Breast epithelium (tissue), 3 donors: ENCODE data around the gene POLR3G.

Source experiments
- POLR2A ChIP-seq: fragments of 450-650 bp; IDR thresholded peaks from one replicate; pipeline ENCODE4 v1.6.1; 2016; ENCODE audit warnings: antibody characterized with exemption, mild to moderate bottlenecking, moderate library complexity
- POLR2AphosphoS5 ChIP-seq, 3 donors: sonication (generic); formaldehyde crosslinking; IDR thresholded peaks; one replicate each; pipeline ENCODE4 v1.6.1; 2017; ENCODE audit warnings: antibody characterized with exemption in 3 of 3
- TF ChIP-seq, protein P1 (sequence below), 3 donors: fragments of 450-650 bp; IDR thresholded peaks; one replicate each; pipeline ENCODE4 v1.5.1; 2016 to 2017; ENCODE audit warnings: antibody characterized with exemption in 3 of 3, mild to moderate bottlenecking in 3 of 3, moderate library complexity in 3 of 3

DNA sequence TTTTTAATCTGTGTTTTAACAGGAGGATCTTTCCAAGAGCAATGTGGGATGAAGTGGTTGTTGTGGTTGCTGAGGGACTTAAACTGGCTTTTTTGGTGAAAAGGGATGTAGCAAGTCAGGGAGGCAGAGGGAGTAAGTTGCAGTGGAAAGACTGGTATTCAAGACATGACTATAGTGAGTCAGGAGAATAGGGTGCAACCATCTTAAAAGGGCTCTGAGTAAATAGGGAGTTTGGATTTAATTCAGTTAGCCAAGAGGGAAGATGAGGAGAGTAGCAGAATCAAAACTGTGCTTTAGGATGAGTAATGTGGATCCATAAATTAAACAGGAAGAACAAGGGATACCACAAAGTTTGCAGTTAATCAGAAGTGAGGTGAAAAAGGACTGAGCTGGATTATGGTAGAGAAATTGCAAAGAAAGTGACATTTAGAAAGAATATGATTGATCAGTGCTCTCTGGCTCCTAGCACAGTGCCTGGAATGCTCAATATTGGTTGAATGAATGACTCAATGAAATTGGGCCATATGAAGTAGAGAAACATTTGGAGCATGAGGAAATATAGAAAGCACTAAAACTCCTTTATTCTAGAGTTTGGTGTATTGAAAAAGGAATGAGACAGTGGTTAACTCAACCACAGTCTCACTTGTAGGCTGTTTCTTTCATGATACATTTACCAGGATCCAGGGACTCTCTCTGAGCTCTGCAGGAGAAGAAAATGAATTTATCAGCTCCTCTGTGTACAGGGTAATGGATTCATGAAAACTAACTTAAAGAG is 5.1 kb downstream of the POLR3G start:
- TF ChIP-seq, protein P1, sequence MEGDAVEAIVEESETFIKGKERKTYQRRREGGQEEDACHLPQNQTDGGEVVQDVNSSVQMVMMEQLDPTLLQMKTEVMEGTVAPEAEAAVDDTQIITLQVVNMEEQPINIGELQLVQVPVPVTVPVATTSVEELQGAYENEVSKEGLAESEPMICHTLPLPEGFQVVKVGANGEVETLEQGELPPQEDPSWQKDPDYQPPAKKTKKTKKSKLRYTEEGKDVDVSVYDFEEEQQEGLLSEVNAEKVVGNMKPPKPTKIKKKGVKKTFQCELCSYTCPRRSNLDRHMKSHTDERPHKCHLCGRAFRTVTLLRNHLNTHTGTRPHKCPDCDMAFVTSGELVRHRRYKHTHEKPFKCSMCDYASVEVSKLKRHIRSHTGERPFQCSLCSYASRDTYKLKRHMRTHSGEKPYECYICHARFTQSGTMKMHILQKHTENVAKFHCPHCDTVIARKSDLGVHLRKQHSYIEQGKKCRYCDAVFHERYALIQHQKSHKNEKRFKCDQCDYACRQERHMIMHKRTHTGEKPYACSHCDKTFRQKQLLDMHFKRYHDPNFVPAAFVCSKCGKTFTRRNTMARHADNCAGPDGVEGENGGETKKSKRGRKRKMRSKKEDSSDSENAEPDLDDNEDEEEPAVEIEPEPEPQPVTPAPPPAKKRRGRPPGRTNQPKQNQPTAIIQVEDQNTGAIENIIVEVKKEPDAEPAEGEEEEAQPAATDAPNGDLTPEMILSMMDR (IDR thresholded peaks at IDR 0.05): no peak
- TF ChIP-seq POLR2A (no peak), POLR2AphosphoS5 (IDR thresholded peaks at IDR 0.05) (no peak)
